ENCODE measurements around the gene XKR8.

XKR8 gene, protein sequence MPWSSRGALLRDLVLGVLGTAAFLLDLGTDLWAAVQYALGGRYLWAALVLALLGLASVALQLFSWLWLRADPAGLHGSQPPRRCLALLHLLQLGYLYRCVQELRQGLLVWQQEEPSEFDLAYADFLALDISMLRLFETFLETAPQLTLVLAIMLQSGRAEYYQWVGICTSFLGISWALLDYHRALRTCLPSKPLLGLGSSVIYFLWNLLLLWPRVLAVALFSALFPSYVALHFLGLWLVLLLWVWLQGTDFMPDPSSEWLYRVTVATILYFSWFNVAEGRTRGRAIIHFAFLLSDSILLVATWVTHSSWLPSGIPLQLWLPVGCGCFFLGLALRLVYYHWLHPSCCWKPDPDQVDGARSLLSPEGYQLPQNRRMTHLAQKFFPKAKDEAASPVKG

DNA sequence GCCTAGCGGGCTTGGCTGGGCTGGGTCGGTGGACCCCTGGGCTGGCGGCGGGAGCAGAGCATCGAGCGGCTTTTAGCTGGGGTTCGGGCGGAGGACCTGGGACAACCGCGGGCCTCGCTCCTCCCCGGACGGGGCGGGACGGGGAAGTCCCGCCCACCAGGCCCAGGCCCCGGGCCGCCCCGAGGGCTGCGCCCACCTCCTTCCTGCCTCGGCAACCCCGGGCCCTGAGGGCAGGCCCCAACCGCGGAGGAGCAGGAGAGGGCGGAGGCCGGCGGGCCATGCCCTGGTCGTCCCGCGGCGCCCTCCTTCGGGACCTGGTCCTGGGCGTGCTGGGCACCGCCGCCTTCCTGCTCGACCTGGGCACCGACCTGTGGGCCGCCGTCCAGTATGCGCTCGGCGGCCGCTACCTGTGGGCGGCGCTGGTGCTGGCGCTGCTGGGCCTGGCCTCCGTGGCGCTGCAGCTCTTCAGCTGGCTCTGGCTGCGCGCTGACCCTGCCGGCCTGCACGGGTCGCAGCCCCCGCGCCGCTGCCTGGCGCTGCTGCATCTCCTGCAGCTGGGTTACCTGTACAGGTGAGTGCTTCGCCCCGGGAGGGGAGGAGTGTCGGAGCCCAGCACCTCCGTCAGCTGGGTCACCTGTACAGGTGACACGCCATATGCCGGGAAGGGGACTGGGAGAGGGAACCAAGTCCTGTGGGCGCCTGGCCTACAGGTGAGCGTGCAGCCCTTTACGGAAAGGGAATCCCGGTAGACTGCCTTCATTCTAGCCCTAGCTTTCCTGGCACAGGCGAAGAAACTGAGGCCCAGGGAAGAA lies at the start of gene XKR8:
TSS of gene XKR8 (plus strand) at position 182 of the 812 bp plus-strand sequence. CDS start at position 279, 97 bp downstream.
- H3K4me1 Mint-ChIP-seq, result peaks cover 21% of the 10 kb centered on the region
- peaks cover 13% of the 10 kb centered on the region for H3K36me3 Mint-ChIP-seq
- peak; percentile 99 for ATAC-seq
- H3K9me3 Mint-ChIP-seq, result no peaks in the 10 kb centered on the region
- peak within 1 kb of the TSS; percentile 88 for H3K4me3 Mint-ChIP-seq
- H3K27me3 Mint-ChIP-seq, result peaks cover 4% of the 10 kb centered on the region
- H3K27ac Mint-ChIP-seq, result peak within 1 kb of the TSS; percentile 82

DNA sequence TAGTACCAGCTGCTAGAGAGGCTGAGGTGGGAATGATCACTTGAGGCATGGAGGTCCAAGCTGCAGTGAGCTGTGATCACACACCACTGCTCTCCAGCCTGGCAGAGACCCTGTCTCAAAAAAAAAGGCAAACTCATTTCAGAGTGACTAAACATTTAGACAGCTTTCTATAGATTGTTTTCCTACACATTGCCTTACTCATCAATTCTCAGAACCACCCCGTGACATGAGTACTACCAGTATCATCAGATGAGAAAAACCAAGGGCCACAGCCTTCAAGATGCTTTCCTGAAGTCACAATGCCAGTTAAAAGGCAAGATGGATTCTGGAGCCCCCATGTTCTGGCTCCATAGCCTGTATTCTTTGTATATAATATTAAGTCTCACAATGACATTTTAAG lies 47.3 kb upstream of the XKR8 start:
- Mint-ChIP-seq H3K27ac (no peak overlapping the region), H3K27me3 (no peaks in the 10 kb centered on the region), H3K36me3 (peaks cover 16% of the 10 kb centered on the region), H3K4me1 (peaks cover 17% of the 10 kb centered on the region), H3K4me3 (no peak overlapping the region), H3K9me3 (no peaks in the 10 kb centered on the region)
- ATAC-seq, result no peak

DNA sequence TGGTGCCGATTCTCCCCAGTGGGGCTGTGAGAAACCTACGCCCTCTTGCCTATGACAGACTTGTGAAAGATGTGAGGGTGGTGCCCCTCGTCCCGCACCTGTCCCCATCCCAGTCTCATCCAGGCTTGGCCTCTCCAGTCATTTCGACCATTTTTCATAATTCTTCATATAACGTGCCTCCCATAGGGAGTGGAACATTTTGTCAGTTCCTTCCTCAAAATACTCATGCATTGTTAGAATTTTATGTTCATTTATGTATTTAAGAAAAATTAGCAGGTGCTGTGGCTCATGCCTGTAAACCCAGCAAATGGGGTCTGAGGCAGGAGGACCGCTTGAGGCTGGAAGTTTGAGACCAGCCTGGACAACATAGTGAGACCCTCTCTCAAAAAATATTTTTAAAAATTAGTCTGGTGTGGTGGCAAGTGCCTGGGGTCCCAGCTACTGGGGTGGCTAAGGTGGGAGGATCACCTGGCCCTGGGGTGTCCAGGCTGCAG lies 44.6 kb upstream of the XKR8 start:
- Mint-ChIP-seq H3K36me3 (peaks cover 12% of the 10 kb centered on the region), H3K4me1 (peaks cover 17% of the 10 kb centered on the region), H3K27me3 (no peaks in the 10 kb centered on the region), H3K4me3 (peak overlapping the region; percentile 99), H3K9me3 (no peaks in the 10 kb centered on the region), H3K27ac (peak overlapping the region; percentile 98)
- ATAC-seq, result no peak

DNA sequence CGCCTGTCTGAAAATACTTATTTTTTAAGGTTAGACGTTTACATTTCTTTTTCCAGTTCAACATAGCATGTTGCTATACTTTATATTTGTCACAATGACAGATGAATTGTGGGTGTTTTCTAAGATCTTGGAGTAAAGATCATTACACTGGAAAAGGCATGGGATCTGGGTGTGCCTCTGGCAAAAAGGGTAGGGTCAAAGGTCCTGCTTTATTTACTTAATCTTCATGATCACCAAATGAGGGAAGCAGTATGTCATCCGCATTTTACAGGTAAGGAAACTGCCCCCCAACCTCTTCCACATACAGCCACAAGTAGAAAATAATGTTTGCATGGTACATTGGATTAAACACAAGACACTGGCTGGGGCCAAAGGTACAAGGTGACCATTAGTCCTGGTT lies 37.5 kb upstream of the XKR8 start:
- H3K27me3 Mint-ChIP-seq, result no peaks in the 10 kb centered on the region
- no peaks in the 10 kb centered on the region for H3K36me3 Mint-ChIP-seq
- no peaks in the 10 kb centered on the region for H3K9me3 Mint-ChIP-seq
- no peak for ATAC-seq
- H3K4me3 Mint-ChIP-seq, result no peak overlapping the region
- no peak overlapping the region for H3K27ac Mint-ChIP-seq
- H3K4me1 Mint-ChIP-seq, result no peaks in the 10 kb centered on the region

DNA sequence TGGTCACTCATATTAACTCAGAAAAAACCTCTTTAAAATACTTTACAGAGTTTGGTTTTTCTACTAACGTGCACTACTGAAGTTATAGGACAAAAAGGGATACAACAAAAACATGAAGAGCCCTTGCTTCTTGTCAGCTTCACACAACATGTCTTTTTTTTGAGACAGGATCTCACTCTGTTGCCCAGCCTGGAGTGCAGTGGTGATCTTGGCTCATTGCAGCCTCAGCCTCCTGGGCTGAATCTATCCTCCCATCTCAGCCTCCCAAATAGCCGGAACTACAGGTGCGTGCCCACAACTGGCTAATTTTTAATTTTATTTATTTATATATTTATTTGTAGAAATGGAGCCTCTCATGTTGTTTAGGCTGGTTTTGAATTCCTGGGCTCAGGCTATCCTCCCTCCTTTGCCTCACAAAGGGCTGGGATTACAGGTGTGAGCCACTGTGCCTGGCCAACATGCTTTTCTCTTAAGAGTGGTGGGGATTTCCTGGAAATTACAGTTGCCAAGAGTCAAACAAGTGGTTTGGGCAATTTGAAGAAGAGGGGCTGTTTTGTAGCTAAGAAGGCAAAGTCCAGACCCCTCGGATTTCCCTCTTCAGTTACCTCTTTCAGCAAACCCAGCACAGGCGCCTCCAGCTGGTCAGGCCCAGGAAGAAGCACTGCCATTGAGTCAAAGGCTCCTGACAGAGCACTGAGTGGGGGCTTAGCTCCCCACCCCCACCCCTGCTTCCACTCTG lies 31.4 kb upstream of the XKR8 start:
- no peak for ATAC-seq
- Mint-ChIP-seq H3K4me3 (no peak overlapping the region), H3K27me3 (no peaks in the 10 kb centered on the region), H3K4me1 (peaks cover 17% of the 10 kb centered on the region), H3K36me3 (no peaks in the 10 kb centered on the region), H3K27ac (no peak overlapping the region), H3K9me3 (no peaks in the 10 kb centered on the region)

DNA sequence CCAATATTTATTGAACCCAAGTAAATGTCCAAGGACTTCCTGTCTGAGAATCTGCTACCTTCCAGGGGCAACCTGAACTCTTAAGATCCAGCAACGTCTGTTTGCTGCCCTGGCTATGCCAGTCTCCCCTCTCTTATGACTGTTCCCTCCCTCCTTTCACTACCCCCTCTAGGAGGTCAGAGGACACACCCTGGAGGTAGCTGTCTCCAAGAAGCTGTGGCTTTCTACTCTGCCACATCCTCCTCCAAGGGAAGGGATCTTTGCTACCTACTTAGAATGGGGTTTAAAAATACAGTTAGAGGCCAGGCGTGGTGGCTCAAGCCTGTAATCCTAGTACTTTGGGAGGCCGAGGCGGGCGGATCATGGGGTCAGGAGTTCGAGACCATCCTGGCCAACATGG lies 28.6 kb upstream of the XKR8 start:
- Mint-ChIP-seq H3K9me3 (no peaks in the 10 kb centered on the region), H3K4me1 (peaks cover 27% of the 10 kb centered on the region), H3K27ac (no peak overlapping the region), H3K27me3 (peaks cover 15% of the 10 kb centered on the region), H3K4me3 (no peak overlapping the region), H3K36me3 (no peaks in the 10 kb centered on the region)
- ATAC-seq, result no peak

DNA sequence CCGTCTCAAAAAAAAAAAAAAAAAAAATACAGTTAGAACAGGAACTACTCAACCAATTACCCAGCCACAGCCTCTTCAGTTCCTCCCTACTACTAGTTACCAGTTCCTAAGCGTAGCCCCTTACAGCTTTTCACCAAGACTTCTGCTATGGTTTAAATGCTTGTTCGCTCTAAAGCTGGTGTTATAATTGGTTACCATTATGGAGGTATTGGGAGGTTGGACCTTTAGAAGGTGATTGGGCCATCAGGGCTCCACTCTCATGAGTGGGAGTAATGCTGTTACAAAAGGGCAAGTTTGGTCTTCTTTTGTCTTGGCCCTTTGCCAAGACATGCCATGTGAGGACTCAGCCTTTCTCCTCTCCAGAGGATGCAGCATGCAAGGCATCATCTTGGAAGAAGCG lies 28.0 kb upstream of the XKR8 start:
- Mint-ChIP-seq H3K4me3 (no peak overlapping the region), H3K27ac (no peak overlapping the region), H3K9me3 (no peaks in the 10 kb centered on the region), H3K36me3 (no peaks in the 10 kb centered on the region), H3K27me3 (peaks cover 15% of the 10 kb centered on the region), H3K4me1 (peaks cover 27% of the 10 kb centered on the region)
- peak; percentile 66 for ATAC-seq

DNA sequence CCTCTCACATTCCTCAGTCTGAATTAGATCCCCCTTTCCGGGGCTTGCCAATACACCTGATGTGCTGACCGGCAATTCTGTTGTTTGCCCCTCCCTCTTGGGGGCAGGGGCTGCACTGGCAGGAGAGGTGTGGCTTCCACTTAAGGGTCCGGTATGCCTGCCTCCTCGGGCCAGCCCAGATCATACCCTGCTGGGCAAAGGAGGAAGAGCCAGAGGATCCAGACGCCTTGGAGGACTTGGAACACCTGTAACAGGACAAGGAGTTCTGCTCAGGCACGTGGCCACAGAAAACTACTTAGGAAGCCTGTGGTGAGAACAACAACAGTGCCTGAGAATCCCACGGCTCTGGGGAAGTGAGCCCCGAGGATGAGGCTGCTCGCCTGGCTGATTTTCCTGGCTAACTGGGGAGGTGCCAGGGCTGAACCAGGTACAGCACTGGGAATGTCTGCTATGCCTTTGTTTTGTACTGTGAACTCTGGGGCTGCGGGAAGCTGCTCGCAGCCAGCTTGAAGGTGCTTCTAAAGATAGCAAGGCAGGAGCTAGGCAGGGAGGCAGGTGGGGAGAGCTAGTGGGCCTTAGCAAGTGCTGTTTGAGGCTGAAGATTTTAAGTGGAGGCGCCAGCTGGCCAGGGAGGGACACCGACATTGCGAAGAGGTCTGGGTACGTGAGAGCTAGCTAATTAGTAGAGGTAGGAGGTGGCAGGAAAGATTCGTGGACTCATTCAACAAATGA lies 24.8 kb upstream of the XKR8 start, which contains the start of gene SMPDL3B:
TSS of gene SMPDL3B (plus strand) at position 183 of the 732 bp plus-strand sequence. CDS start at position 367, 184 bp downstream.
- Mint-ChIP-seq H3K36me3 (no peaks in the 10 kb centered on the region), H3K27me3 (peaks cover 15% of the 10 kb centered on the region), H3K27ac (peak within 1 kb of the TSS; percentile 23), H3K9me3 (no peaks in the 10 kb centered on the region), H3K4me1 (peaks cover 28% of the 10 kb centered on the region), H3K4me3 (no peak within 1 kb of the TSS)
- no peak for ATAC-seq

DNA sequence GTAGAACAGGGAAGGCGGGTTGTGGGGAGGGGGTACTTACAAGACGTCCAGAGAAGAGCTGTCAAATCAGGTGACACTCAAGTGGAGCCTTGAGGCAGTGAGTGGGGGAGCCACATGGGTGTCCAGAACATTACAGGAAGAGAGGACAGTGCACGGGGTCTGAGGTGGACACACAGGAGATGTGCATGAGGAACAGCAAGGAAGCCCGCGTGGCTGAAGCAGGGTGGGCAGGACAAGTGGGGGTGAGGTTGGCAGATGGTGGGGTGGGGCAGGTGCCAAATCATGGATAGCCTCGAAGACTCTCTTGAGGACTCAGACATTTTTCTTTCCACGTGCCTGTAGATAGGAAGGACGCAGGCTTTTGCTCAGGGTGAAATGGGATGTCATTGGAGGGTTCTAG lies 24.1 kb upstream of the XKR8 start:
- Mint-ChIP-seq H3K4me3 (no peak overlapping the region), H3K9me3 (no peaks in the 10 kb centered on the region), H3K27me3 (peaks cover 15% of the 10 kb centered on the region), H3K36me3 (no peaks in the 10 kb centered on the region), H3K4me1 (peaks cover 33% of the 10 kb centered on the region), H3K27ac (peak overlapping the region; percentile 23)
- no peak for ATAC-seq

DNA sequence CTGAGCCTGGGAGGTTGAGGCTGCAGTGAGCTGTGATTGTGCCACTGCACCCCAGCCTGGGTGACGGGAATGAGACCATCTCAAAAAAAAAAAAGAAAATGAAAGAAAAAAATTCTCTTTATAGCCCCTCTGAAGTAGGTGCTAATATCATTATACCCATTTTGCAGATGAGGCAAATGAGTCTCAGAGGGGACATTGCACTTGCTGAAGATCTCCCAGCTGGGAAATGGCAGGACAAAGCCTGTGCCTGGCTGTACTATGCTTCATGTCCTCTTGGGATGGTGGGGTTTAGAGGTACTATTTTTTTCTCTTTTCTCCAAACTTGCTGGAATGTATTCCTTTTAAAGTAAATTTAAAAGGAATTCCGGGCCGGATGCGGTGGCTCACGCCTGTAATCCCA lies 23.4 kb upstream of the XKR8 start:
- no peak overlapping the region for H3K4me3 Mint-ChIP-seq
- H3K9me3 Mint-ChIP-seq, result no peaks in the 10 kb centered on the region
- peaks cover 15% of the 10 kb centered on the region for H3K27me3 Mint-ChIP-seq
- H3K27ac Mint-ChIP-seq, result no peak overlapping the region
- no peak for ATAC-seq
- H3K4me1 Mint-ChIP-seq, result peaks cover 31% of the 10 kb centered on the region
- no peaks in the 10 kb centered on the region for H3K36me3 Mint-ChIP-seq

DNA sequence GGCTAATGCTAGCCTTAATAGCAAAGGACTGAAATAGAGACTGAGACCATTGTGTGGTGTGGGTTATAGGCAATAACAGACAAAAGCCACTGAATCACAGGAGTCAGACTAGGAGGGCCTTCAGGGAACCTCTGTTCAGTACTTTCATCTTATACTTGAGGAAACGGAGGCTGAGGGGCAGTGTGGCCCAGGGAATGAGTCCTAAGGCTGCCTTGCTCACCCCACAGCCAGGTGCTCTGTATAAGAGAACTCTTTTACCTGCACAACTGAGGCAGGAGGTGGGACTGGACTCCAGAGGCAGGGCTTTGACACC lies 22.3 kb upstream of the XKR8 start:
- H3K4me3 Mint-ChIP-seq, result no peak overlapping the region
- no peaks in the 10 kb centered on the region for H3K36me3 Mint-ChIP-seq
- no peak overlapping the region for H3K27ac Mint-ChIP-seq

DNA sequence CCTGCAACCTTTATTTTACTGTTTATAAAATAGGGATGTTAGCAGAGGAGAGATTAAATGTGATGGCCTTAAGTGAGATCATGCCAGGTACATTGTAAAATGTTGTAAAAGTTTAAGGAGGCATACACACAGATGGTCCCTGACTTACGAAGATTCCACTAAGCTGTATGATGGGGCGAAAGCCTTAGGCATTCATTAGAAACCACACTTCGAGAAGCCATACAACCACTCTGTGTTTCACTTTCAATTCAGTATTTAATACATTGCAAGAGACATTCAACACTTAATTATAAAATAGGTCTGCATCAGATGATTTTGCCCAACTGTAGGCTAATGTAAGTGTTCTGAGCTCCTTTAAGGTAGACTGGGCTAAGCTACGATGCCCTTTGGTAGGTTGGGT lies 21.3 kb upstream of the XKR8 start:
- Mint-ChIP-seq H3K4me3 (no peak overlapping the region), H3K27me3 (peaks cover 15% of the 10 kb centered on the region), H3K4me1 (peaks cover 16% of the 10 kb centered on the region), H3K27ac (no peak overlapping the region), H3K9me3 (no peaks in the 10 kb centered on the region), H3K36me3 (no peaks in the 10 kb centered on the region)
- ATAC-seq, result no peak

More for the DNA sequence above, 22.3 kb upstream of the XKR8 start:
- no peaks in the 10 kb centered on the region for H3K9me3 Mint-ChIP-seq
- peaks cover 15% of the 10 kb centered on the region for H3K27me3 Mint-ChIP-seq
- peaks cover 20% of the 10 kb centered on the region for H3K4me1 Mint-ChIP-seq
- ATAC-seq, result no peak

DNA sequence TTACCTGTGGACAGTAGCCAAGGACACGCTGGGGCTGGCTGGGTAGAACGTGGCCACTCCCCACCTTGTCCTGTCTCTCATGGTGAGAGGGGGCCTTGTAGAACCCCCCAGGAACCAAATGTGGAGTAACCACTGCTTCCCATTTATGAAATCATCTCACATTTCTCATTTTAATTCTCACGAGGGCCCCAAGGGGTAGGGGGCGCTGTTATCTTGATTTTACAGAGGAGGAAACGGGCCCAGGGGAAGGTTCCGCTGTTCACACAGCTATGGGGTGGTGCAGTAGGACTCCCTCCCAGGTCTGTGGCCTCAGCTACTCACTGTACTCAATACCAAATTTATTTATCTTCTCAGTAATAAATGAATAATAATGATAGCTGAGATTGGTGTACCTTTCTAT lies 19.5 kb upstream of the XKR8 start:
- peaks cover 9% of the 10 kb centered on the region for H3K4me1 Mint-ChIP-seq
- H3K36me3 Mint-ChIP-seq, result no peaks in the 10 kb centered on the region
- peak overlapping the region; percentile 23 for H3K27ac Mint-ChIP-seq
- no peaks in the 10 kb centered on the region for H3K9me3 Mint-ChIP-seq
- H3K27me3 Mint-ChIP-seq, result peaks cover 7% of the 10 kb centered on the region
- ATAC-seq, result no peak
- no peak overlapping the region for H3K4me3 Mint-ChIP-seq

DNA sequence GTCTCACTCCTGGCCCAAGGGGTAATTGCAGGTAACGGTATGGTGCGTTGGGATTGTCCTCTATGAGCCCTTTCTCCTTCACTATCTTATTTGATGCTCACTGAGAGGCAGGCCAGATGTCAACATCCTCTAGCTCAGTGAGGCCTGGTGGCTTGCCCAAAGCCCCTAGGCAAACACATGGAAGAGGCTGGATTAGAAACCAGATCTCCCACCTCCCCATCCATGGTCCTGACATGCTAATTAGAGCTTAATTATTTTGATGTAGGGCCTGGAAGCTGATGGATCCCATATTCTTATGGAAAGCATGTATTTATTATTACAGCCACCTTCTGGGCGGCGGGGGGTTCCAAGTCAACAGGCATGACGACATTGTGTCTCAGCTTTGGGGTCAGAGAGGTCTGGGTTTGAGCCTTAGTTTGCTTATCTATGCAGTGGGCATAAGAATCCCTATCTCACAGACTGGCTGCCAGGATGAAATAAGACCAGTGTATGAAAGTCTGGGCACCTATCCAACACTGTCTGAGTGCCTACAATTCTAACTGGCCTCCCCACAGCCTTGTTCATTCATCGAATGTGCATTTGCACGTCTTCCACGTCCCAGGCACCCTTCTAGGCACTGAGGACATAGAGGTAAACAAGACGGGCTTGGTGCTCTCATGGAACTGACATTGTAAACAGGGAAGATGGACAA lies 18.8 kb upstream of the XKR8 start:
- Mint-ChIP-seq H3K36me3 (no peaks in the 10 kb centered on the region), H3K27me3 (peaks cover under 1% of the 10 kb centered on the region), H3K4me1 (peaks cover 6% of the 10 kb centered on the region), H3K9me3 (no peaks in the 10 kb centered on the region), H3K4me3 (no peak overlapping the region), H3K27ac (no peak overlapping the region)
- no peak for ATAC-seq

All from stimulated activated memory B cell treated with anti-CD40 and anti-IgM and Interleukin-4, amounts not matched to agents 10 μg/mL and 1 μg/mL and 100 μg/mL, for 72 hours (primary cell).